GM12892 (cell line): Measurements from ENCODE around the gene NOVA2.
"Not testable (repeated sequence)": the region's sequence is repeated elsewhere in the genome, so short reads cannot be mapped to it uniquely, and the experiment has no call there.

Source experiments
- DNase-seq: peaks from one replicate; pipeline ENCODE4 v3.0.0; 2011; ENCODE audit not compliant: insufficient read length
- FAIRE-seq: peaks from 2 replicates; lab custom pipeline; 2011; peaks lifted over from hg19 to GRCh38; lab: Jason Lieb, UNC
- POLR2A ChIP-seq: IDR thresholded peaks from 2 replicates; pipeline ENCODE4 v1.6.1; 2011; ENCODE audit warnings: low read depth, low read length, control low read depth
- POLR2AphosphoS5 ChIP-seq: IDR thresholded peaks from 2 replicates; pipeline ENCODE4 v1.6.1; 2011; ENCODE audit warnings: low read depth, low read length, control low read depth
- TAF1 ChIP-seq: IDR thresholded peaks from 2 replicates; pipeline ENCODE4 v1.6.1; 2011; ENCODE audit warnings: low read depth, mild to moderate bottlenecking, control low read depth, low read length, borderline replicate concordance

The NOVA2 gene

GRCh38 chr19:45911291-45911690, 62.4 kb downstream of the NOVA2 start:
- TF ChIP-seq POLR2AphosphoS5 (no peak), POLR2A (no peak), TAF1 (no peak)
- FAIRE-seq: no peak
- DNase-seq: no peak

- DNase-seq (no peak), FAIRE-seq (no peak)
- TF ChIP-seq POLR2AphosphoS5 (no peak), POLR2A (no peak), TAF1 (no peak)
Measured at GRCh38 chr19:45908956-45909355, 64.7 kb downstream of the NOVA2 start.

- TF ChIP-seq POLR2A (no peak), POLR2AphosphoS5 (no peak), TAF1 (no peak)
- no peak for FAIRE-seq
- no peak for DNase-seq
Measured at GRCh38 chr19:45906221-45906620, 67.4 kb downstream of the NOVA2 start.

GRCh38 chr19:45905011-45905410, 68.7 kb downstream of the NOVA2 start:
- DNase-seq: no peak
- no peak for TF ChIP-seq TAF1
- TF ChIP-seq POLR2A: no peak
- TF ChIP-seq POLR2AphosphoS5: no peak
- no peak for FAIRE-seq

GRCh38 chr19:45902651-45903625, 70.7 kb downstream of the NOVA2 start:
- peak; percentile 100 for FAIRE-seq
- peak; percentile 100 for DNase-seq

GRCh38 chr19:45901912-45902650, 71.6 kb downstream of the NOVA2 start, which contains the start of gene MYPOP:
Gene MYPOP (minus strand): TSS chr19:45902613. CDS start chr19:45901773, 840 bp downstream.
- no peak for DNase-seq
- FAIRE-seq: no peak
- TF ChIP-seq POLR2A (no peak), POLR2AphosphoS5 (no peak), TAF1 (no peak)

More at GRCh38 chr19:45902651-45903625, 70.7 kb downstream of the NOVA2 start:
- TF ChIP-seq POLR2AphosphoS5: peak; percentile 54; the same call in 1 of the 2 replicates
- no peak for TF ChIP-seq TAF1
- peak; percentile 63; the same call in 1 of the 2 replicates for TF ChIP-seq POLR2A

GRCh38 chr19:45901432-45901911, 72.2 kb downstream of the NOVA2 start:
- FAIRE-seq (no peak), DNase-seq (no peak)
- TF ChIP-seq POLR2A (no peak), POLR2AphosphoS5 (no peak), TAF1 (no peak)

- DNase-seq (no peak), FAIRE-seq (no peak)
- TF ChIP-seq POLR2A (no peak), POLR2AphosphoS5 (no peak), TAF1 (no peak)
Measured at GRCh38 chr19:45900738-45901431, 72.8 kb downstream of the NOVA2 start.

- DNase-seq (no peak), FAIRE-seq (no peak)
- no peak for TF ChIP-seq TAF1
- TF ChIP-seq POLR2AphosphoS5: no peak
- no peak for TF ChIP-seq POLR2A
Measured at GRCh38 chr19:45899919-45900589, 73.6 kb downstream of the NOVA2 start.

- DNase-seq (no peak), FAIRE-seq (no peak)
- TF ChIP-seq POLR2A (no peak), TAF1 (no peak), POLR2AphosphoS5 (no peak)
Measured at GRCh38 chr19:45899253-45899652, 74.4 kb downstream of the NOVA2 start.

GRCh38 chr19:45897261-45897812, 76.3 kb downstream of the NOVA2 start:
- DNase-seq (no peak), FAIRE-seq (no peak)
- TF ChIP-seq TAF1: no peak
- TF ChIP-seq POLR2A: no peak

- DNase-seq, FAIRE-seq: not testable (repeated sequence)
Measured at GRCh38 chr19:45895983-45896599, 77.6 kb downstream of the NOVA2 start.
